Prostate gland (tissue), 2 donors: ENCODE measurements around the gene SPACA4. TPM values are rescaled to one million over a fixed set of nuclear protein-coding genes. Genes with fewer than 3 reads are reported as not detected.

Experiments
- DNase-seq: peaks from one replicate; pipeline ENCODE4 v3.0.0-alpha.2; 2019; ENCODE audit warnings: low spot score
- H3K27ac ChIP-seq, 2 donors: fragments of 200-600 bp; sonication (generic); 2 replicates each; pipeline ENCODE4 v1.5.1; 2017 to 2019
- H3K27me3 ChIP-seq: fragments of 200-600 bp; sonication (generic); replicated peaks from 2 replicates; pipeline ENCODE4 v1.5.1; 2019; ENCODE audit not compliant: insufficient read depth
- H3K36me3 ChIP-seq, 2 donors: fragments of 200-600 bp; sonication (generic); 1 replicate in 1 of 2; 2 replicates in 1 of 2; pipeline versions ENCODE4 v1.5.1 to v1.8.1; 2017 to 2019
- H3K4me1 ChIP-seq: fragments of 200-600 bp; sonication (generic); replicated peaks from 2 replicates; pipeline ENCODE4 v1.5.1; 2019
- H3K4me3 ChIP-seq, 2 donors: fragments of 200-600 bp; sonication (generic); 2 replicates each; pipeline ENCODE4 v1.5.1; 2017 to 2019
- H3K9me3 ChIP-seq: fragments of 200-600 bp; sonication (generic); 2 replicates; pipeline ENCODE4 v1.5.1; 2017
- CTCF ChIP-seq, 4 experiments: fragments of 200-600 bp in 2 of 4; fragments of 450-650 bp in 2 of 4; sonication (generic) in 2 of 4; IDR thresholded peaks; 1 replicate in 3 of 4; 2 replicates in 1 of 4; pipeline ENCODE4 v1.5.1; 2016 to 2019; ENCODE audit warnings: antibody characterized with exemption in 4 of 4, mild to moderate bottlenecking in 2 of 4, moderate library complexity in 2 of 4
- POLR2A ChIP-seq: fragments of 450-650 bp; IDR thresholded peaks from one replicate; pipeline ENCODE4 v1.6.1; 2016; ENCODE audit warnings: antibody characterized with exemption, mild to moderate bottlenecking
- POLR2AphosphoS5 ChIP-seq: sonication (generic); formaldehyde crosslinking; IDR thresholded peaks from one replicate; pipeline ENCODE4 v1.6.1; 2017; ENCODE audit warnings: antibody characterized with exemption
- WGBS: methylation state at CpG from one replicate; pipeline ENCODE4 v1.1.5; 2018; 5-methylcytosine and 5-hydroxymethylcytosine counted together
- intact Hi-C: fragments of 100-400 bp; cut with DNase I; formaldehyde crosslinking; loops from one replicate; pipeline ENCODE4 v1.14.2; 2022
- total RNA-seq, 2 donors: library from RNA; depleted of rRNA; stranded (reverse); fragments of >200 nt; gene quantifications; one replicate each; pipeline ENCODE4 v1.1.0, GENCODE V29; 2016

Gene SPACA4
- total RNA-seq, 2 donors from 2014 or later: 0.32 to 6.0 TPM

- WGBS: 93% methylated on average over 4 of the region's 4 CpGs
These were observed 10.3 kb upstream of the SPACA4 start for GRCh38 chr19:48596237-48596636.

GRCh38 chr19:48596679-48597465 lies 9.7 kb upstream of the SPACA4 start:
- H3K9me3 ChIP-seq: no peaks in the 10 kb centered on the region
- DNase-seq: no peak
- intact Hi-C loops: no loop called here

More at GRCh38 chr19:48596237-48596636, 10.3 kb upstream of the SPACA4 start:
- intact Hi-C loops: no loop called here
- DNase-seq: no peak
- Histone ChIP-seq H3K4me3 (no peak overlapping the region), H3K9me3 (no peaks in the 10 kb centered on the region), H3K36me3 (no peaks in the 10 kb centered on the region), H3K4me1 (no peaks in the 10 kb centered on the region), H3K27me3 (no peaks in the 10 kb centered on the region), H3K27ac (no peak overlapping the region)
- TF ChIP-seq CTCF (IDR thresholded peaks at IDR 0.05) (no peak), POLR2AphosphoS5 (no peak), POLR2A (no peak)

GRCh38 chr19:48598996-48599700 lies 7.4 kb upstream of the SPACA4 start:
- no peak overlapping the region for H3K27ac ChIP-seq
- TF ChIP-seq CTCF (IDR thresholded peaks at IDR 0.05): no peak
- TF ChIP-seq POLR2AphosphoS5: no peak
- TF ChIP-seq POLR2A: no peak
- no peaks in the 10 kb centered on the region for H3K9me3 ChIP-seq
- intact Hi-C loops: no loop called here
- no peaks in the 10 kb centered on the region for H3K27me3 ChIP-seq
- DNase-seq: no peak
- H3K4me3 ChIP-seq: no peak overlapping the region
- H3K4me1 ChIP-seq: no peaks in the 10 kb centered on the region
- no peaks in the 10 kb centered on the region for H3K36me3 ChIP-seq
- 68% methylated on average over 30 of the region's 30 CpGs for WGBS

More at GRCh38 chr19:48596679-48597465, 9.7 kb upstream of the SPACA4 start:
- no peaks in the 10 kb centered on the region for H3K27me3 ChIP-seq
- 81% methylated on average over 39 of the region's 39 CpGs for WGBS
- no peaks in the 10 kb centered on the region for H3K4me1 ChIP-seq
- no peak overlapping the region for H3K4me3 ChIP-seq
- TF ChIP-seq POLR2A (no peak), POLR2AphosphoS5 (no peak), CTCF (IDR thresholded peaks at IDR 0.05) (no peak)
- no peak overlapping the region for H3K27ac ChIP-seq
- H3K36me3 ChIP-seq: no peaks in the 10 kb centered on the region

- 91% methylated on average over 21 of the region's 21 CpGs for WGBS
- no peak for DNase-seq
- H3K27ac ChIP-seq: no peak overlapping the region
These were observed 5.7 kb upstream of the SPACA4 start for GRCh38 chr19:48600679-48601417.

More at GRCh38 chr19:48600679-48601417, 5.7 kb upstream of the SPACA4 start:
- Histone ChIP-seq H3K9me3 (no peaks in the 10 kb centered on the region), H3K4me3 (no peak overlapping the region), H3K36me3 (no peaks in the 10 kb centered on the region), H3K27me3 (no peaks in the 10 kb centered on the region), H3K4me1 (no peaks in the 10 kb centered on the region)
- intact Hi-C loops: no loop called here
- TF ChIP-seq POLR2A (no peak), POLR2AphosphoS5 (no peak), CTCF (IDR thresholded peaks at IDR 0.05) (no peak)
